ENCODE measurements around the gene FAM184A. TPM values are rescaled to one million over a fixed set of nuclear protein-coding genes. Genes with fewer than 3 reads are reported as not detected.

Gene FAM184A
- total and polyA plus RNA-seq, 2 donors (not counting 3 experiments of a cell fraction or from before 2014, with no cell fraction given), result 0.04 to 0.84 TPM

DNA sequence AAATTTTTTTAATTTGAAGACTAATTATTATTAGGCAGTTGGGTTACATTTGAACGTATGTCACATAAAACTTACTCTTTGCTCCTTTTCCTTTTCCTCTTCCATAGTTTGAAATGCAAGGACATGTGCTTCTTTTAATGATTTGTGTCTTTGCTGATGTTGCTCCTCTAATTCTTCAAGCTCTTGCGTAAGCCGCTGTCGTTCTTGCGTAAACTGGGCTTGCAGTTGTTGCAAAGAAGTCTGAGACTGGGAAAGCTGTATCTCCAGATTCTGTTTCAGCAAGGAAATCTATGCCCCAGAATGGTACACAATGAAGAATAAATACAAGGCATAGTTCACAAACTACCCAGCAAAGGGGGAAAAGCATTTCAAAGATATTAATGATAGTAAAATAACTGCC lies 98.4 kb downstream of the FAM184A start:
- FAIRE-seq, result no peak
- BruUV-seq (replicated peaks), result no TSS peak
- CTCF ChIA-PET, result interaction anchor here (1.0 to 1.5 kb wide), 3 partner anchors 11 to 131 kb away, joined by 3 to 4 read pairs (median 3); no protein-coding TSS in a partner anchor
- intact Hi-C loops (cut with micrococcal nuclease), result no loop called here
- no peak for DNase-seq (ENCODE audit: low read depth, low spot score)
- Histone ChIP-seq H4K20me1 (replicated peaks; ENCODE audit: control insufficient read depth, extremely low read depth, insufficient read depth, low read length) (no peaks in the 10 kb centered on the region), H3K9ac (replicated peaks; ENCODE audit: extremely low read depth, insufficient read depth, low read length) (no peak overlapping the region), H3K79me2 (ENCODE audit: control insufficient read depth, insufficient read depth, low read length) (no peaks in the 10 kb centered on the region), H2AFZ (ENCODE audit: low read depth, low read length) (no peak overlapping the region), H3K9me1 (replicated peaks; ENCODE audit: control insufficient read depth, extremely low read depth, insufficient read depth, low read length) (no peaks in the 10 kb centered on the region), H3K27ac (ENCODE audit: insufficient read depth, low read depth, low read length) (no peak overlapping the region), H3K9me3 (replicated peaks; ENCODE audit: control insufficient read depth, insufficient read depth, low read length) (no peaks in the 10 kb centered on the region), H3K4me3 (replicated peaks in 1 of 3; ENCODE audit: insufficient read depth in 1 of 3, low read depth in 1 of 3, low read length in 3 of 3) (no peak overlapping the region), H3K36me3 (ENCODE audit: control insufficient read depth in 2 of 2, extremely low read depth in 1 of 2, insufficient read depth in 2 of 2, low read length in 2 of 2) (no peaks in the 10 kb centered on the region), H3K27me3 (ENCODE audit: control insufficient read depth in 2 of 2, insufficient read depth in 2 of 2, low read length in 2 of 2) (no peaks in the 10 kb centered on the region), H3K4me1 (ENCODE audit: control insufficient read depth, extremely low read depth, insufficient read depth, low read length) (no peaks in the 10 kb centered on the region), H3K4me2 (ENCODE audit: insufficient read depth, low read length) (no peak overlapping the region)
- dilution Hi-C loops (cut with MboI; ENCODE audit: extremely low pct_ligation_motif_present, low sequenced_read_pairs), result no loop called here
- no peak for TF ChIP-seq POLR2AphosphoS5 (IDR thresholded peaks at IDR 0.05; ENCODE audit: insufficient read depth, low read depth, low read length)
- no peak for TF ChIP-seq POLR2A (IDR thresholded peaks at IDR 0.05; ENCODE audit: low read depth, low read length)
- no peak for TF ChIP-seq JUN (IDR thresholded peaks at IDR 0.05; ENCODE audit: borderline replicate concordance, insufficient read depth, insufficient read length, low read depth)
- no peak for TF ChIP-seq EZH2 (IDR thresholded peaks at IDR 0.05; ENCODE audit: borderline replicate concordance, low read depth, low read length, severe bottlenecking)
- TF ChIP-seq MYC (IDR thresholded peaks at IDR 0.05; ENCODE audit: low read depth, low read length), result no peak
- TF ChIP-seq GATA2 (IDR thresholded peaks at IDR 0.05; ENCODE audit: insufficient read depth, insufficient read length, low read depth, low read length), result no peak
- no peak for TF ChIP-seq FOS (IDR thresholded peaks at IDR 0.05; ENCODE audit: borderline replicate concordance, insufficient read depth, low read length)
- TF ChIP-seq, protein P1, sequence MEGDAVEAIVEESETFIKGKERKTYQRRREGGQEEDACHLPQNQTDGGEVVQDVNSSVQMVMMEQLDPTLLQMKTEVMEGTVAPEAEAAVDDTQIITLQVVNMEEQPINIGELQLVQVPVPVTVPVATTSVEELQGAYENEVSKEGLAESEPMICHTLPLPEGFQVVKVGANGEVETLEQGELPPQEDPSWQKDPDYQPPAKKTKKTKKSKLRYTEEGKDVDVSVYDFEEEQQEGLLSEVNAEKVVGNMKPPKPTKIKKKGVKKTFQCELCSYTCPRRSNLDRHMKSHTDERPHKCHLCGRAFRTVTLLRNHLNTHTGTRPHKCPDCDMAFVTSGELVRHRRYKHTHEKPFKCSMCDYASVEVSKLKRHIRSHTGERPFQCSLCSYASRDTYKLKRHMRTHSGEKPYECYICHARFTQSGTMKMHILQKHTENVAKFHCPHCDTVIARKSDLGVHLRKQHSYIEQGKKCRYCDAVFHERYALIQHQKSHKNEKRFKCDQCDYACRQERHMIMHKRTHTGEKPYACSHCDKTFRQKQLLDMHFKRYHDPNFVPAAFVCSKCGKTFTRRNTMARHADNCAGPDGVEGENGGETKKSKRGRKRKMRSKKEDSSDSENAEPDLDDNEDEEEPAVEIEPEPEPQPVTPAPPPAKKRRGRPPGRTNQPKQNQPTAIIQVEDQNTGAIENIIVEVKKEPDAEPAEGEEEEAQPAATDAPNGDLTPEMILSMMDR (IDR thresholded peaks at IDR 0.05; ENCODE audit: extremely low read depth in 1 of 2, insufficient read depth in 1 of 2, low read depth in 1 of 2, low read length in 2 of 2), result no peak
- POLR2A ChIA-PET, result no interaction called here

All from endothelial cell of umbilical vein (primary cell).